MM.1S (cell line): ENCODE results near the gene PRKCH.

ENCODE experiments used
- DNase-seq: peaks from one replicate; pipeline ENCODE4 v3.0.0-alpha.2; 2015
- H2AFZ ChIP-seq: fragments of 300-600 bp; sonication (generic); 2 replicates; pipeline ENCODE4 v1.6.0; 2016; ENCODE audit warnings: antibody characterized with exemption, low read length
- H3F3A ChIP-seq: fragments of 300-600 bp; sonication (generic); 2 replicates; pipeline ENCODE4 v1.6.1; 2016; ENCODE audit warnings: mild to moderate bottlenecking, antibody characterized with exemption, low read length, moderate library complexity, mixed read lengths; ENCODE audit not compliant: insufficient read depth
- H3K27ac ChIP-seq: fragments of 300-600 bp; sonication (generic); 2 replicates; pipeline ENCODE4 v1.5.1; 2016; ENCODE audit warnings: mild to moderate bottlenecking, low read length
- H3K27me3 ChIP-seq: fragments of 300-600 bp; sonication (generic); replicated peaks from 2 replicates; pipeline ENCODE4 v1.6.0; 2016; ENCODE audit warnings: low read length; ENCODE audit not compliant: insufficient read depth
- H3K36me3 ChIP-seq: fragments of 300-600 bp; sonication (generic); replicated peaks from 2 replicates; pipeline ENCODE4 v1.6.1; 2016; ENCODE audit warnings: mild to moderate bottlenecking, low read length, mixed read lengths; ENCODE audit not compliant: insufficient read depth
- H3K4me1 ChIP-seq: fragments of 300-600 bp; sonication (generic); 2 replicates; pipeline ENCODE4 v1.6.1; 2016; ENCODE audit warnings: low read length, mixed read lengths
- H3K4me2 ChIP-seq: fragments of 300-600 bp; sonication (generic); 2 replicates; pipeline ENCODE4 v1.6.0; 2016; ENCODE audit warnings: low read depth, low read length
- H3K4me3 ChIP-seq: fragments of 300-600 bp; sonication (generic); 2 replicates; pipeline ENCODE4 v1.5.1; 2016; ENCODE audit warnings: low read length, mixed read lengths
- H3K79me2 ChIP-seq: fragments of 300-600 bp; sonication (generic); 2 replicates; pipeline ENCODE4 v1.6.1; 2016; ENCODE audit warnings: mixed run types, low read length, mixed read lengths
- H3K9ac ChIP-seq: fragments of 300-600 bp; sonication (generic); 2 replicates; pipeline ENCODE4 v1.6.1; 2016; ENCODE audit warnings: low read length, mixed read lengths
- H3K9me2 ChIP-seq: fragments of 300-600 bp; sonication (generic); replicated peaks from 2 replicates; pipeline ENCODE4 v1.6.1; 2016; ENCODE audit warnings: mild to moderate bottlenecking, low read length, mixed read lengths; ENCODE audit not compliant: insufficient read depth
- H3K9me3 ChIP-seq: fragments of 300-600 bp; sonication (generic); replicated peaks from 2 replicates; pipeline ENCODE4 v1.6.1; 2016; ENCODE audit warnings: mild to moderate bottlenecking, low read length, mixed read lengths; ENCODE audit not compliant: insufficient read depth
- H4K20me1 ChIP-seq: fragments of 300-600 bp; sonication (generic); 2 replicates; pipeline ENCODE4 v1.6.1; 2016; ENCODE audit warnings: mild to moderate bottlenecking, low read length, moderate library complexity, mixed read lengths; ENCODE audit not compliant: insufficient read depth
- CTCF ChIP-seq: fragments of 300-600 bp; sonication (generic); IDR thresholded peaks from 2 replicates; pipeline ENCODE4 v1.5.1; 2016; ENCODE audit warnings: antibody characterized with exemption, low read length, mixed read lengths
- EZH2 ChIP-seq: fragments of 300-600 bp; sonication (generic); optimal IDR thresholded peaks from 2 replicates; pipeline ENCODE3; 2017; ENCODE audit warnings: low read depth, mild to moderate bottlenecking, antibody characterized with exemption, low read length, mixed read lengths
- EZH2phosphoT487 ChIP-seq: fragments of 300-600 bp; sonication (generic); IDR thresholded peaks from 2 replicates; pipeline ENCODE4 v1.6.1; 2018; ENCODE audit warnings: antibody characterized with exemption, low read length

Gene PRKCH

GRCh38 chr14:61438860-61439765 is 117.7 kb downstream of the PRKCH start:
- Histone ChIP-seq H3K27ac (no peak overlapping the region), H4K20me1 (no peaks in the 10 kb centered on the region), H3K9me2 (no peaks in the 10 kb centered on the region), H2AFZ (no peak overlapping the region), H3K4me3 (no peak overlapping the region), H3K79me2 (no peaks in the 10 kb centered on the region), H3K4me2 (no peak overlapping the region), H3F3A (no peaks in the 10 kb centered on the region), H3K9ac (no peak overlapping the region), H3K9me3 (no peaks in the 10 kb centered on the region), H3K4me1 (0 out of 2 replicates have a peak, but pooled peaks cover 4% of the 10 kb centered on the region), H3K27me3 (no peaks in the 10 kb centered on the region), H3K36me3 (no peaks in the 10 kb centered on the region)
- DNase-seq = no peak
- TF ChIP-seq CTCF (no peak), EZH2 (no peak), EZH2phosphoT487 (no peak)

- H2AFZ ChIP-seq = no peak overlapping the region
- H3F3A ChIP-seq = no peaks in the 10 kb centered on the region
- H3K4me2 ChIP-seq = no peak overlapping the region
- H4K20me1 ChIP-seq = no peaks in the 10 kb centered on the region
- H3K9ac ChIP-seq = no peak overlapping the region
- TF ChIP-seq CTCF (no peak), EZH2phosphoT487 (no peak), EZH2 (no peak)
- DNase-seq = no peak
- 0 out of 2 replicates have a peak, but pooled peaks cover 4% of the 10 kb centered on the region for H3K4me1 ChIP-seq
- no peaks in the 10 kb centered on the region for H3K36me3 ChIP-seq
- no peak overlapping the region for H3K27ac ChIP-seq
- H3K27me3 ChIP-seq = no peaks in the 10 kb centered on the region
- H3K9me2 ChIP-seq = no peaks in the 10 kb centered on the region
- no peaks in the 10 kb centered on the region for H3K9me3 ChIP-seq
- H3K79me2 ChIP-seq = no peaks in the 10 kb centered on the region
- H3K4me3 ChIP-seq = no peak overlapping the region
Observed at GRCh38 chr14:61439779-61440418, 118.5 kb downstream of the PRKCH start.

GRCh38 chr14:61443481-61443880 is 122.1 kb downstream of the PRKCH start:
- no peak overlapping the region for H2AFZ ChIP-seq
- H3K27ac ChIP-seq = no peak overlapping the region
- H3K9me2 ChIP-seq = no peaks in the 10 kb centered on the region
- no peaks in the 10 kb centered on the region for H3K79me2 ChIP-seq
- TF ChIP-seq EZH2 = no peak
- no peak for TF ChIP-seq EZH2phosphoT487
- no peak for TF ChIP-seq CTCF
- H4K20me1 ChIP-seq = no peaks in the 10 kb centered on the region
- H3K4me3 ChIP-seq = no peak overlapping the region
- no peaks in the 10 kb centered on the region for H3K36me3 ChIP-seq
- no peak overlapping the region for H3K9ac ChIP-seq
- no peaks in the 10 kb centered on the region for H3F3A ChIP-seq
- H3K9me3 ChIP-seq = no peaks in the 10 kb centered on the region
- H3K4me2 ChIP-seq = no peak overlapping the region
- no peaks in the 10 kb centered on the region for H3K27me3 ChIP-seq
- DNase-seq = no peak
- 0 out of 2 replicates have a peak, but pooled peaks cover 4% of the 10 kb centered on the region for H3K4me1 ChIP-seq
